ENCODE data around the gene FAM107A. TPM values are rescaled to one million over a fixed set of nuclear protein-coding genes. Genes with fewer than 3 reads are reported as not detected.

The FAM107A gene
- total RNA-seq, 2 donors from 2014 or later: not detected

DNA sequence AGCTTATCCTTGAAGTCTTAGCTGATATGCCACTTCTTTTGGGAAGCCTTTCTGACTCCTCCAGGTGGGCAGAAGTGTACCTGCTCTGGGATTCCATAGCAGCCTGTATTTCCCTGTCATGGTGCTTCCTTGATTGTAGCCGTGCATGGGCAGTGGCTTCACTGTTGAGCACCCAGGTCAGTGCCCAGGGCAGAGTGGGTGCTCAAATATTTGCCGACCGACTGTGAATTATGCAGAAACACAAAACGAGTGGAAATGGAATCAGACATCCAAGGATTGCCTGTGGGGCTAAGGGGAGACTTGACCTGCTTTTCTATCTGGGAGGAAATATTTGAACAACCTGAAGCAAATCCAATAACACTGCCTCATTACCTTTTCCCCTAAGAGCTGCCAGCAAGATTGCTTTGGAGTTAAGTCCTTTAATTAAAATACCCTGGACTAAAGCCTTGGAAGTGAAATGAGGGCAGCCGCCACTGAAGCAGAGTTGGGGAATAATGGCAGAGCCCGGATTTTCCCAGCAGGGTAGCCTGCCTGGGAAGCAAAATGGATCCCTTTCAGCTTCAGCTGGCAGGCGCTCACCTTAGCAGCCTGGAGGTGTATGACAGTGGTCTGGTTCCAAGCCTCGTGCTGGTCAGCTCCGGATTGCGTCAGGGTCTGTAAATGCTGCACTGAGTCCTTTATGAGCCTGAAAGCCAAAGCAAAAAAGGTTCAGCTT lies 55.1 kb downstream of the FAM107A start:
- no peaks in the 10 kb centered on the region for H3K27me3 Mint-ChIP-seq (ENCODE audit: low read depth)
- H3K9me3 Mint-ChIP-seq: no peaks in the 10 kb centered on the region
- peaks cover 13% of the 10 kb centered on the region for H3K4me1 Mint-ChIP-seq (ENCODE audit: low read depth)
- H3K36me3 Mint-ChIP-seq (ENCODE audit: insufficient read depth in 2 of 2): no peaks in the 10 kb centered on the region
- H3K4me3 Mint-ChIP-seq: no peak overlapping the region
- DNase-seq (no peak), ATAC-seq (replicated peaks in 1 of 2) (no peak)
- no peak overlapping the region for H3K27ac Mint-ChIP-seq

DNA sequence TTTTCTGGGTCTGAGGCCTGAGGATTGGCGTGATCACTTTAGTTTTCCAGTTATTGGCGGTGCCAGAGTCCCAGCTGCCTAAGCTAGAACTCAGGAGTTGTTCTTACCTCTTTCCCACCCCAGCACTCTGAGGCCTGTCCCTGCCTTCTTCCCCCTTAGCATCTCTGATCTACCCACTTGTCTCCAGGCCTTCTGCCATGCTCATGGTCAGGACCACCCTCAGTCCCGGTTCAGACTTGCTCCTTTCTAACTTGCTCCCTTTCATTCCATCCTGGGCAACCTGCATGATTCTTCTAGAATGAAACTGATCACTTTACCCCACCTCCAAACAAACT lies 55.9 kb downstream of the FAM107A start:
- Mint-ChIP-seq H3K4me3 (no peak overlapping the region), H3K4me1 (ENCODE audit: low read depth) (peaks cover 8% of the 10 kb centered on the region), H3K36me3 (ENCODE audit: insufficient read depth in 2 of 2) (no peaks in the 10 kb centered on the region), H3K27ac (no peak overlapping the region), H3K27me3 (ENCODE audit: low read depth) (no peaks in the 10 kb centered on the region), H3K9me3 (no peaks in the 10 kb centered on the region)
- DNase-seq: no peak
- ATAC-seq (replicated peaks in 1 of 2): no peak

DNA sequence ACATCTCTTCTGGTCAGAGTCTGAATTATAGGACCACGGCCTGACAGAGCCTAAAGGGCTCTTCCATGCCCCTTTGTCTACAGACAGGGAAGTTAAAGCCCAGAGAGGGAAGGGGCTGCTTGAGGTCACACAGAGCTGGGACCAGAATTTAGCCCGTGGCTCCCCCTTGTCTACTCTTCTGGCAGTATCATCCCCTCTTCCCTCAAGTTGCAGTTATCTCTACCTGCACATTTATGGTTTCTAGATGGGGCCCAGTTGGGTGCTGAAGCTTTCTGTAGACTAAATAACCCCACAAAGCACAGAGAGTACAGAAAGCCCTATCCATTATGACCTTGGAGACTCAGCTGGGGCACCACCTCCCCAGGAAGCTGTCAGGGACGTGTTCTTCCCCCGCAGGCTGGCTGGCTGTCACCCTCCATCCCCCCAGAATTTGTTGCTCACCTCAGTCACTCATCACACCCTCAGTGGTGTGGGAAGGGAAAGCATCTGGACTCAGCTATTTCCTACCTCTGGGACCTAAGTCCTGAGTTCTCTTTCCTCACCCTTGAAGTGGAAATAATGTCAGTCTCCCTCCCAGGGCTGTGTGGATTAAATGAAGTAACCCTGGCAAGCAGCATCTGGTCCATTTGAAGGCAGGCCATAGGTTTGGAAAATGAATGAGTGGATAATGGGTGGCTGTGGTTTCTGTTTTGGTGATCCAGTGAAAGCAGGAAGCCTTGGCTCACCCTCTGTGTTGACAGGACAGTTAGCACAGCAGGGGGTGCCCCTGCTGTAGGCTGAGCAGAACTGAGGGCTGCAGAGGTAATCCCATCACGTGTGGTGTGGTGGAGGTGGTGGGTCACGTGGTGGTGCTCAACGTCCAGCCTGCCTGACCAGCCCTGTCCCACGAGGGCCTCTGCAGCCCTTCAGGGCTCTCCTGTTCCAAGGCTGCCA lies 56.5 kb downstream of the FAM107A start:
- H3K27ac Mint-ChIP-seq: no peak overlapping the region
- H3K4me3 Mint-ChIP-seq: no peak overlapping the region
- DNase-seq: no peak
- H3K36me3 Mint-ChIP-seq (ENCODE audit: insufficient read depth in 2 of 2): no peaks in the 10 kb centered on the region
- no peaks in the 10 kb centered on the region for H3K9me3 Mint-ChIP-seq
- H3K27me3 Mint-ChIP-seq (ENCODE audit: low read depth): no peaks in the 10 kb centered on the region
- ATAC-seq (replicated peaks in 1 of 2): no peak
- peaks cover 3% of the 10 kb centered on the region for H3K4me1 Mint-ChIP-seq (ENCODE audit: low read depth)

DNA sequence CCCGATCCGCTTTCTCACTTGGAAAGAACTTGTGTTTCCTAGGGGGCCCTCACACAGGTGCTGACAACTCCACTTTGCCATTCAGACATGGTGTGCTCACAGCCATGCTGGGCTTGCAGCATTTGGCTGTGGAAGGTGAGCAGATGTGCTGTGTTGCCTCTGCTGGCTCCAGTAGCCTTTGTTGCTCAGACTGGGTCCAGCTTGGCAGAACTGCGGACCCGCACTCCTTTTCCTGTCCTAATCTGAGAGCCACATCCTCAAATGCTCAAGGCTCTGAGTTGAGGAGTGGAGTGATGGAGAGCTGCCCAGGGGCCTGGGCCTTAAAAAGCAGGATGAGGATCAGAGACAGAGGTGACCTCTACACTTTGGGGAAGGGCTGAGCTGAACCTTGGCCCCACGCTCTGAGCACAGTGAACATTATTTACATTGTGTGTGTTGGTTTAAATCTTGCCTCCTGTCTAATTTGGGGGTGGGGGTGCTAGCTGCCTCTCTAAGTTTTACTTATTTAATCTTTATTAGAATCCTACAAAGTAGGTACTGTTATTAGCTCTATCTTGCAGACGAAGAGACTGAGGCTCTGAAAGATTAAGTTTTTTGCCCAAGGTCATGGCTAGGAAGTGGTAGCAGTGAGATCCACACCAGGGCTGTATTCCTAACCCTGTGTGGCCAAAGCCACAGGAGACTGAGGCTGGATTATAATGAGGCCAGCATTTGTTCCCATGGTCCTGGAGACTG lies 57.4 kb downstream of the FAM107A start:
- H3K36me3 Mint-ChIP-seq (ENCODE audit: insufficient read depth in 2 of 2): no peaks in the 10 kb centered on the region
- no peak overlapping the region for H3K27ac Mint-ChIP-seq
- H3K9me3 Mint-ChIP-seq: no peaks in the 10 kb centered on the region
- no peak overlapping the region for H3K4me3 Mint-ChIP-seq
- no peak for DNase-seq
- ATAC-seq (replicated peaks in 1 of 2): no peak
- no peaks in the 10 kb centered on the region for H3K27me3 Mint-ChIP-seq (ENCODE audit: low read depth)
- no peaks in the 10 kb centered on the region for H3K4me1 Mint-ChIP-seq (ENCODE audit: low read depth)

DNA sequence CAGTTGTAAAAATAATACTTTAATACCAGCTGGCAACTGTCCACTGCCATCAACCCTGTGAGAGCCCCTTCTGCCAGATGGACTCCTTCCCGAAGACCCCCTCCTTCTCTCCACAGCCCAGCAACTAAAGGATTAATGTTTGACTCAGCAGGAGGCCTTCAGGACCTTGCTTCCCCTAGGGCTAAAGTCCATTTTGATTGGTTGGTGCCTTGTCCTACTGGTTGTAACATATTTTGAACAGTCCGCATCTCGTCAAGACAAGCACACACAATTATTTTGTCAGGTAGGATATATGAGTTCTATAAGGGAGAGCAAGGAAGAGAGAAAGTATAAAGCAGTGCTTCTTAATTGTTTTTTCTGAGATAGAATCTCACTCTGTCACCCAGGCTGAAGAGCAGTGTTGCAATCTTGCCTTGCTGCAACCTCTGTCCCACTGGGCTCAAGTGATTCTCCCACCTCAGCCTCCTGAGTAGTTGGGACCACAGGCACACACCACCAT lies 58.9 kb downstream of the FAM107A start:
- Mint-ChIP-seq H3K36me3 (ENCODE audit: insufficient read depth in 2 of 2) (no peaks in the 10 kb centered on the region), H3K27ac (no peak overlapping the region), H3K4me3 (no peak overlapping the region), H3K9me3 (no peaks in the 10 kb centered on the region), H3K4me1 (ENCODE audit: low read depth) (no peaks in the 10 kb centered on the region), H3K27me3 (ENCODE audit: low read depth) (no peaks in the 10 kb centered on the region)
- DNase-seq (no peak), ATAC-seq (replicated peaks in 1 of 2) (no peak)

DNA sequence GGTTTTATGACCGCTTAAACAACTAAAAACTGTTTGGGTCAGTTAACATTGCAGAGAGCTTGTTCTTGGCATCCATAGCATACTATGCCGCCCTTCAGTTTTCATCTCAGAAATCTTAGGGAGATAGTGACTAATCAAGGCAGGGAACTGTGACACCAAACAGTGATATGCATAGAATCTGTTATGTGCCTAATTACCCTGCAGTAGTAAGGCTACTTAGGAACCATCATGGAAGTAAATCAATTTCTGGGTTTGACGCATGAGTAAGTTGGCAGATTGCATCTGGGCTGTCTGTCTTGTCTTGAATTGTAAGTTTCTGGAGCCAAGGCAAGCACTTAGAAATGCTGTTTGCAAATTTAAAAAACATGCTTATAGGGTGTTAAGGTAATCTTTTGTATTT lies 62.8 kb downstream of the FAM107A start:
- no peak overlapping the region for H3K4me3 Mint-ChIP-seq
- no peaks in the 10 kb centered on the region for H3K36me3 Mint-ChIP-seq (ENCODE audit: insufficient read depth in 2 of 2)
- DNase-seq: no peak
- no peak overlapping the region for H3K27ac Mint-ChIP-seq
- H3K4me1 Mint-ChIP-seq (ENCODE audit: low read depth): no peaks in the 10 kb centered on the region
- H3K9me3 Mint-ChIP-seq: no peaks in the 10 kb centered on the region
- no peaks in the 10 kb centered on the region for H3K27me3 Mint-ChIP-seq (ENCODE audit: low read depth)
- ATAC-seq (replicated peaks in 1 of 2): no peak

Other genes with a start within 250 kb of the FAM107A start
- gene PXK, start 244.5 kb downstream of the FAM107A start, total RNA-seq: 10 to 100 TPM; 76.1 to 79.0 TPM
- gene PDHB, start 143.6 kb downstream of the FAM107A start, total RNA-seq: 10 to 100 TPM; 36.9 to 40.5 TPM
- 1 to 10 TPM; 7.3 to 8.2 TPM for gene KCTD6, start 85.3 kb downstream of the FAM107A start, total RNA-seq
- gene ACOX2, start 40.2 kb downstream of the FAM107A start, total RNA-seq: not detected
- gene FAM3D, start 89.4 kb upstream of the FAM107A start, total RNA-seq: not detected